Fibroblast of lung (primary cell): ENCODE measurements around the gene CCDC8.

ENCODE experiments used
- EZH2 ChIP-seq: IDR thresholded peaks from 2 replicates; pipeline ENCODE4 v1.5.1; 2012; ENCODE audit warnings: low read length, control low read depth, mild to moderate bottlenecking; ENCODE audit errors: missing control alignments
- TF ChIP-seq, protein P1 (sequence below), 2 donors: IDR thresholded peaks in 1 of 2; conservative IDR thresholded peaks in 1 of 2; 1 replicate in 1 of 2; 2 replicates in 1 of 2; pipeline ENCODE4 v1.5.1; 2011 to 2012; ENCODE audit warnings: low read length in 2 of 2, control low read depth in 1 of 2, inconsistent platforms in 1 of 2, low read depth in 1 of 2, mild to moderate bottlenecking in 1 of 2

DNA sequence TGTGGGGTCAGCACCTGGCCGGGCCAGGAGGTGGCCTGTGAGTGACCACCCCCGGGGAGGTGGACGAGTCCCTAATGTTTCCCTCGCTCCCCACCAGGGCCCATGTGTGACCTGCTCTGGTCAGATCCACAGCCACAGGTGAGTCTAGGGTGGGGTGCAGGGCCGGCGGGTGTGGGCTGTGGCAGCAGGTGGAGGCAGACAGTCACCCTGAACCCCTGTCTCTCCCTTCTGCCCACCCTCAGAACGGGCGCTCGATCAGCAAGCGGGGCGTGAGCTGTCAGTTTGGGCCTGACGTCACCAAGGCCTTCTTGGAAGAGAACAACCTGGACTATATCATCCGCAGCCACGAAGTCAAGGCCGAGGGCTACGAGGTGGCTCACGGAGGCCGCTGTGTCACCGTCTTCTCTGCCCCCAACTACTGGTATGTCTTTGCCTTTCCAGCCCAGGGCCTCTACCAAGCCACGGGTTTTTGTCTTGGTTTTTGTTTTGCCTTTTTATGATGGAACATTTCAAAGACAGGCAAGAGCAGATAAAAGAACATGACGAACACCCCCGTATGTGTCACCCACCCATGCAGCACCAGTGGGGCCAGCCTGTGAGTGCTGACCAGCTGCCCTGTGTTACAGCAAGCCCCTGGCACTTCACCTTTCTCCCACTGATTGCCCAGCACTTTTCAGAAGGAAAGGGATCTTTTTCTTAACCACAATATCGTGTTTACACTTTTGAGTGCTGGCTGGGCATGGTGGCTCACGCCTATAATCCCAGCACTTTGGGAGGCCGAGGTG is 24.9 kb downstream of the CCDC8 start:
- TF ChIP-seq, protein P1, sequence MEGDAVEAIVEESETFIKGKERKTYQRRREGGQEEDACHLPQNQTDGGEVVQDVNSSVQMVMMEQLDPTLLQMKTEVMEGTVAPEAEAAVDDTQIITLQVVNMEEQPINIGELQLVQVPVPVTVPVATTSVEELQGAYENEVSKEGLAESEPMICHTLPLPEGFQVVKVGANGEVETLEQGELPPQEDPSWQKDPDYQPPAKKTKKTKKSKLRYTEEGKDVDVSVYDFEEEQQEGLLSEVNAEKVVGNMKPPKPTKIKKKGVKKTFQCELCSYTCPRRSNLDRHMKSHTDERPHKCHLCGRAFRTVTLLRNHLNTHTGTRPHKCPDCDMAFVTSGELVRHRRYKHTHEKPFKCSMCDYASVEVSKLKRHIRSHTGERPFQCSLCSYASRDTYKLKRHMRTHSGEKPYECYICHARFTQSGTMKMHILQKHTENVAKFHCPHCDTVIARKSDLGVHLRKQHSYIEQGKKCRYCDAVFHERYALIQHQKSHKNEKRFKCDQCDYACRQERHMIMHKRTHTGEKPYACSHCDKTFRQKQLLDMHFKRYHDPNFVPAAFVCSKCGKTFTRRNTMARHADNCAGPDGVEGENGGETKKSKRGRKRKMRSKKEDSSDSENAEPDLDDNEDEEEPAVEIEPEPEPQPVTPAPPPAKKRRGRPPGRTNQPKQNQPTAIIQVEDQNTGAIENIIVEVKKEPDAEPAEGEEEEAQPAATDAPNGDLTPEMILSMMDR (conservative IDR thresholded peaks at IDR 0.05 in 1 of 2, IDR thresholded peaks at IDR 0.05 in 1 of 2; ENCODE audit: low read depth in 1 of 2, low read length in 2 of 2): no peak
- TF ChIP-seq EZH2: no peak
